Measurements from ENCODE around the gene AHI1.

AHI1 gene

DNA sequence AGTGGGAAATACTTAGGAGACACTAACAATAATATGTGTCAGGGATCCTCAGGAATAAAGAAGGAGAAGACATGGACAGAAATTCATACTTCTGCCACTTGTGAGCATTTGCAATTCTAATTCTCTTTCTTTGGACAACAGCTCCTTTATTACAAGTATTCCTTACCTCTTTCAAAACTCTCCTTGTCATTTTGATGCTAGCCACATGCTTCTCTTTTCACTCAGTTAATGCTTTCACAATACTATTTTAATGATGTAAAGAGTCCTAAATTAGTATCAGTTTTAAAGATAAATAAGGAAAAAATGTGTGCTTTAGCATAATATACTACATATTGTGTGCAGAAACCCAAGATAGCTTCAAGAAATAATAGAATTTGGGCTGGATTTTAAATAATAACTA lies 62.5 kb downstream of the AHI1 start:
- no peaks in the 10 kb centered on the region for H3K9me3 ChIP-seq (ENCODE audit: control insufficient read depth, low read length)
- no peak overlapping the region for H3K4me3 ChIP-seq (ENCODE audit: low read length)
- no peaks in the 10 kb centered on the region for H3K4me1 ChIP-seq (ENCODE audit: control insufficient read depth, insufficient read depth, low read length)
- H3K9ac ChIP-seq (ENCODE audit: low read length) = no peak overlapping the region
- no peaks in the 10 kb centered on the region for H3K27me3 ChIP-seq (ENCODE audit: control insufficient read depth, insufficient read depth, low read length)
- H3K36me3 ChIP-seq (ENCODE audit: control insufficient read depth, insufficient read depth, low read length) = no peaks in the 10 kb centered on the region

DNA sequence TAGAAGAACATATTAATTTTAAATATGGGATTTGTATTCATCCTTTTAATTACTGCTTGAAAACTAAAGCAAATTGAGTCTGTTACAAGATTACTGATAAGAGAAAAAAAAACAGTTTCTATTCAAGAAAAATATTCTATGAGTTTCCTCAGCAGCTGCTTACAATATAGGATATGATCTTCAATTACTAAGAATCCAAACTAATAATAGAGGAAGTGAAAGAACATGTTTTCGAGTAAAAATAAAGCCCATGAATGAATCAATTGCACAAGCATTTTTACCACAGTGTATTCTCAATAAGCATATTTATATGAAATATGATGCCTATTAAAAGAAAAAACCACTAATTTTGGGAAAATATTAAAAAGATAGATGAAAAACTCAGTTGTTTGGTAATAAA lies 63.4 kb downstream of the AHI1 start:
- Histone ChIP-seq H3K36me3 (ENCODE audit: control insufficient read depth, insufficient read depth, low read length) (no peaks in the 10 kb centered on the region), H3K9ac (ENCODE audit: low read length) (no peak overlapping the region), H3K4me1 (ENCODE audit: control insufficient read depth, insufficient read depth, low read length) (no peaks in the 10 kb centered on the region), H3K27me3 (ENCODE audit: control insufficient read depth, insufficient read depth, low read length) (no peaks in the 10 kb centered on the region), H3K4me3 (ENCODE audit: low read length) (no peak overlapping the region), H3K9me3 (ENCODE audit: control insufficient read depth, low read length) (no peaks in the 10 kb centered on the region)

DNA sequence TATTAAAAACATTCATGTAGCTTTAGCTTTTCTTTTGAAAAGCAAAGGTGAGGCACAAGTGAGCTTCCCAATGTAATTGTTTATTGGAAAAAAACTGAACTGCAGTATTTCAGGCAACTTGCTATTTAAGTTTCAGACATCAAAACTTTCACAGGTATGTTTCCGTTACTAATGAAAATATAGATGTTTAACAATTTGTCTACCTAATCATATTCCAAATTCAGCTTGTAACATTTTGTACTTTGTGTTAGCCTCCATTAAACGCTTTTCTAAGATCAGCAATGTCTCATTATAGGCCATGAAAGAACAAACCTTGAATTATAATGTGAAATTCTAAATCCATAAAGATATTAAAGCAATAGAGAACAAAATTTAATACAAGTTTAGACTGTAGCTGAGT lies 69.5 kb downstream of the AHI1 start:
- H3K4me3 ChIP-seq (ENCODE audit: low read length) = no peak overlapping the region
- no peaks in the 10 kb centered on the region for H3K4me1 ChIP-seq (ENCODE audit: control insufficient read depth, insufficient read depth, low read length)
- H3K9ac ChIP-seq (ENCODE audit: low read length) = no peak overlapping the region
- no peaks in the 10 kb centered on the region for H3K36me3 ChIP-seq (ENCODE audit: control insufficient read depth, insufficient read depth, low read length)
- no peaks in the 10 kb centered on the region for H3K27me3 ChIP-seq (ENCODE audit: control insufficient read depth, insufficient read depth, low read length)
- H3K9me3 ChIP-seq (ENCODE audit: control insufficient read depth, low read length) = no peaks in the 10 kb centered on the region

DNA sequence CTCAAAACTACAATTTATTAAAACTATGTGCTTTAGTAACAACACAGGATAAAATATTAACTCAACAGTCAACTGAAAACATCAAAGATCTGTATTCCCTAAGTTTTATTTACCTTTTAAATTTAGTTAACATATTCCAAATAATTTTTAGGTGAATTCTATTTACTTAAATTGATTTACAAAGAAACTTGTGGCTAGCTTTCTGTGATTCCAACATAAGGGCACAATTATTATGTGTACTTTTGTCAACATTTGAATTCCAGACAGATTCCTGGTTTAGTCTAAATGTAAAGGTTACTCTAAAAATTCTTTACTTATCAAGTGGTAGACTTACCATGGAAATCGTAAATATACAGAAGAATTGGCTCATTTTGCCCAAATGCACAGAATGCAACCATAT lies 70.7 kb downstream of the AHI1 start:
- Histone ChIP-seq H3K9me3 (ENCODE audit: control insufficient read depth, low read length) (no peaks in the 10 kb centered on the region), H3K36me3 (ENCODE audit: control insufficient read depth, insufficient read depth, low read length) (no peaks in the 10 kb centered on the region), H3K27me3 (ENCODE audit: control insufficient read depth, insufficient read depth, low read length) (no peaks in the 10 kb centered on the region), H3K4me1 (ENCODE audit: control insufficient read depth, insufficient read depth, low read length) (no peaks in the 10 kb centered on the region), H3K9ac (ENCODE audit: low read length) (no peak overlapping the region), H3K4me3 (ENCODE audit: low read length) (no peak overlapping the region)

DNA sequence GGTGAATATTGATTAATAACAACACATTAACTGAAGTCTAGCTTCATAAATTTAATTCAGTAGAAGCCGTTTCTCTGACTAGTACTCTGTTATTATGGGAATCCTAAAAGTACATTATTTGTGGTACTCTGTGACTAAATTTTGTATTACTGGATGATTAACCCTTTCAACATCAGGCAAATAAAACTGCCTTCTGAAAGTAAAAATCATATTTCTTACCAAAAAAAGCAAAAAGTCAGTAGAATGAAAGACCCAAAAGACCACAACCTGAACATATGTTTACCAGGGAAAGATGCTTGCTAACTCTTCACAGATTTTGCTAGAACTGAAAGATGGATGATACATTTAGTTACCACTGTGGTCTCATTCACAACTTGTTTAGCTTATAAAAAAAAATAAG lies 73.2 kb downstream of the AHI1 start:
- Histone ChIP-seq H3K27me3 (ENCODE audit: control insufficient read depth, insufficient read depth, low read length) (no peaks in the 10 kb centered on the region), H3K36me3 (ENCODE audit: control insufficient read depth, insufficient read depth, low read length) (no peaks in the 10 kb centered on the region)

DNA sequence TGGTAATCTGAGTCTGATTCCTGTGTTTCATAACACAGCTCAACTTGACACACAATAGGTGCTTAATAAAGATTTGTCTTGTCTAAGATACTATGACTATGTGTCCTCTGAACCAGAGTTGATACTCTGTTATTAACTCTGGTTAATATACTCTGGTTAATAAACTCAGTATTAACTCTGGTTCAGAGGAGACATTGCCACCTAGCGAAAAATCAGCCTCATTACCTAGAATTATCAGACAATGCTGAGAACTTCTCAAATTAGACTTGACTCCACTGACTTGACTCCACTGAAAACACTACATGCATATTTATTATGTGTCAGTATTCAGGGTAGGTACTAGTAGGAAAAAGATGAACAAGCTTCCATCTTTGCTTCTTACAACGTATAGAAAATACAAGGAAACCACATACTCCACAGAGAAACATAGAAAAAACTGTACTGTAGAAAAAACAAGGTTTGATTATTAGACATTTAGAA lies 73.9 kb downstream of the AHI1 start:
- Histone ChIP-seq H3K4me3 (ENCODE audit: low read length) (no peak overlapping the region), H3K27me3 (ENCODE audit: control insufficient read depth, insufficient read depth, low read length) (no peaks in the 10 kb centered on the region), H3K9me3 (ENCODE audit: control insufficient read depth, low read length) (no peaks in the 10 kb centered on the region), H3K4me1 (ENCODE audit: control insufficient read depth, insufficient read depth, low read length) (no peaks in the 10 kb centered on the region), H3K36me3 (ENCODE audit: control insufficient read depth, insufficient read depth, low read length) (no peaks in the 10 kb centered on the region), H3K9ac (ENCODE audit: low read length) (no peak overlapping the region)

More for the DNA sequence above, 73.2 kb downstream of the AHI1 start:
- Histone ChIP-seq H3K4me1 (ENCODE audit: control insufficient read depth, insufficient read depth, low read length) (no peaks in the 10 kb centered on the region), H3K9me3 (ENCODE audit: control insufficient read depth, low read length) (no peaks in the 10 kb centered on the region), H3K4me3 (ENCODE audit: low read length) (no peak overlapping the region), H3K9ac (ENCODE audit: low read length) (no peak overlapping the region)

DNA sequence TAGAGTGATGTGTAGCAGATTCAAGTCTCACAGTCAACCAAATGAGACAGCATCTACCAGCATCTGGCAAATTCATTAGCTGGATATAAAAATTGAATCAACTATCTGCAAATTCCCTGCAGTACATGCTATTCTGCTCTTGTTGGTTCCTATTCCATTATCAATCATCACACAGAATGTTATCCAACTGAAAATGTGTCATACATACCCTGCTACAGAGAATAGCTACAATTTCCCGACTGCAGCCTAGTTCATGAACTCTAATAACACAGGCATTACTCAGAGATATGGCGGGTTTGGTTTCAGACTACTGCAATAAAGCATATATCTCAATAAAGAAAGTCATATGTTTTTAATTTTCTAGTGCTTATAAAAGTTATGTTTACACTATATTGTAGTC lies 78.4 kb downstream of the AHI1 start:
- no peaks in the 10 kb centered on the region for H3K9me3 ChIP-seq (ENCODE audit: control insufficient read depth, low read length)
- H3K27me3 ChIP-seq (ENCODE audit: control insufficient read depth, insufficient read depth, low read length) = no peaks in the 10 kb centered on the region
- H3K4me3 ChIP-seq (ENCODE audit: low read length) = no peak overlapping the region
- H3K4me1 ChIP-seq (ENCODE audit: control insufficient read depth, insufficient read depth, low read length) = no peaks in the 10 kb centered on the region
- no peaks in the 10 kb centered on the region for H3K36me3 ChIP-seq (ENCODE audit: control insufficient read depth, insufficient read depth, low read length)
- H3K9ac ChIP-seq (ENCODE audit: low read length) = no peak overlapping the region

DNA sequence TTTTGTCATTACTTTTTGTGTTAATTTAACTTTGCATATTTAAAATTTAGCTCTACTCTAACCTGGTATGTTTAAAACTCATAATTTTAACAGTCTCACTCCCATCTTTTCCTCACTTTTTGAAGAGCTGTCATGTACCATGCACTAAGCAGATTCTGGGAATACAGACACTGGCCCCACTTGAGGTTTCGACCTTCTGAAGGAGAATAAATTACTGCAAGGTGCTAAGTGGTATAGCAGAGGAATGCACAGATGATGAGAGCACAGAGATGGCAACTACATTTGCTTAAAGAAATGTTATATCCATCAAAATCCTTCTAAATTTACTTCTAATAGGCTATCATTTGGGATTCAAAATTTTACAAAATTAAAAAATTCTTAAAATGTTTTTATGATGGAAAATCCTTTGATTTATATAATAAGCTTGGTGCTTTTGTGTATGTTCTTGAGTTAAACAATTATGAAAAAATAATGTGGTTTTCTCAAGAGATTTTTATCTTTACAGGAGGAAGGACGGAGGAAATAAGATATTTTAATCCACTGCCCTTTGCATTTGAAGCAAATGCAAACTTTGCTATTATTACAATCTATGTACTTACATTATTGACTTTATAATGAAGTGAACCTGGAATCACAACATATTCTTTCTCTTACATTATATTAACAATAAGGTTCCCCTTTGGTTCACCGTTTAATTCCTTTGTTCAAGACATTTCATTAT lies 79.3 kb downstream of the AHI1 start:
- no peaks in the 10 kb centered on the region for H3K27me3 ChIP-seq (ENCODE audit: control insufficient read depth, insufficient read depth, low read length)
- H3K4me1 ChIP-seq (ENCODE audit: control insufficient read depth, insufficient read depth, low read length) = no peaks in the 10 kb centered on the region
- H3K9ac ChIP-seq (ENCODE audit: low read length) = no peak overlapping the region
- no peak overlapping the region for H3K4me3 ChIP-seq (ENCODE audit: low read length)
- no peaks in the 10 kb centered on the region for H3K9me3 ChIP-seq (ENCODE audit: control insufficient read depth, low read length)
- H3K36me3 ChIP-seq (ENCODE audit: control insufficient read depth, insufficient read depth, low read length) = no peaks in the 10 kb centered on the region

DNA sequence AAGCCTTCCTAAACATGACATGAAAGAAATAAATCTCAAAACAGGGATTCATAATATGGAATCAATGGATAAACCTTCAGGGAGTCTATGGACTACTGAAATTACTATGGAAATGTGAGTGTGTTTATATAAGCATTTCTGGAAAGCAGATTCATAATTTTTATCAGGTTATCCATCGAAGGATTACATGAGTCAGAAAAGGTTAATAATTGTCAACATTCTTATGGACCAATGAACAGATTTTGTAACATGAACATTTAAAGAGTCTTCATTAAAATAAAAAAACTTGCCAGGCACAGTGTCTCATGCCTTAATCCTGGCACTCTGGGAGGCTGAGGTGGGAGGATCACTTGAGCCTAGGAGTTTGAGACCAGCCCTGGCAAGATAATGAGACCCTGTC lies 84.8 kb downstream of the AHI1 start:
- H3K4me3 ChIP-seq (ENCODE audit: low read length) = no peak overlapping the region
- no peak overlapping the region for H3K9ac ChIP-seq (ENCODE audit: low read length)
- no peaks in the 10 kb centered on the region for H3K36me3 ChIP-seq (ENCODE audit: control insufficient read depth, insufficient read depth, low read length)
- H3K27me3 ChIP-seq (ENCODE audit: control insufficient read depth, insufficient read depth, low read length) = no peaks in the 10 kb centered on the region
- no peaks in the 10 kb centered on the region for H3K9me3 ChIP-seq (ENCODE audit: control insufficient read depth, low read length)
- no peaks in the 10 kb centered on the region for H3K4me1 ChIP-seq (ENCODE audit: control insufficient read depth, insufficient read depth, low read length)

DNA sequence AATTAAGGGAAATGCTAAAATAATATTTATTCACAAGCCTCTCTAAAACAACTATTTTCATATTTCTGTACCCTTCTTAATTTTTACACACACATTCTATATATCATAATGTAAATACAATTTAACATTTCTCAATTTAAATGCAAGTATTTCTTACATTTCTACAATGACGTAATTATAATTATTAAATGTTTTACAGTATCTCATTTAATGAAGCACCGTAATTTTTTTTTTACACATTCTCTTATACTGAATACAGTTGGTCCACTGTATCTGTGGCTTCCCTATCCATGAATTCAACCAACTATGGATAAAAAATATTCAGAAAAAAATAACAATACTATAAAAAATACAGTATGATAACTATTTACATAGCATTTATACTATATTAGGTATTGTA lies 85.7 kb downstream of the AHI1 start:
- no peak overlapping the region for H3K9ac ChIP-seq (ENCODE audit: low read length)
- H3K27me3 ChIP-seq (ENCODE audit: control insufficient read depth, insufficient read depth, low read length) = no peaks in the 10 kb centered on the region
- H3K9me3 ChIP-seq (ENCODE audit: control insufficient read depth, low read length) = no peaks in the 10 kb centered on the region
- no peak overlapping the region for H3K4me3 ChIP-seq (ENCODE audit: low read length)
- H3K4me1 ChIP-seq (ENCODE audit: control insufficient read depth, insufficient read depth, low read length) = no peaks in the 10 kb centered on the region
- no peaks in the 10 kb centered on the region for H3K36me3 ChIP-seq (ENCODE audit: control insufficient read depth, insufficient read depth, low read length)

DNA sequence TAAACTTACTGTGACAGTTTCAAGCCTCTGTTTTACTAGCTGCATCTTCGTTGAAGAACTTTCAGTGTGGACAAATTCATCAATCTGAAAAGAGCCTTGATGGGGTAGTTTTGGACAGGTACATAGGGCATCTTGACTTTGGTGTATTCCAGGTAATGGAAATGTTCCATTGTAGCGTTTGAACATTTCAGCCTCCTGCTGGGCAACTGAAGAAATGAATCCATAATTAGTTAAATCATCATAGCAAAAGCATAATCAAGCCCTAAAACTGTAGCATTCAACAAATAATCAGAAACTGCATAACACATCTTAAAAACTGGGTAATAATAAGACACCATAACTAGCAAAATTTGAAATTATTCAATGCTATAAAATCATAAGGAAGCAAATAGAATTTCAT lies 86.2 kb downstream of the AHI1 start:
- no peaks in the 10 kb centered on the region for H3K36me3 ChIP-seq (ENCODE audit: control insufficient read depth, insufficient read depth, low read length)
- H3K9me3 ChIP-seq (ENCODE audit: control insufficient read depth, low read length) = no peaks in the 10 kb centered on the region
- H3K4me3 ChIP-seq (ENCODE audit: low read length) = no peak overlapping the region
- H3K9ac ChIP-seq (ENCODE audit: low read length) = no peak overlapping the region
- H3K27me3 ChIP-seq (ENCODE audit: control insufficient read depth, insufficient read depth, low read length) = no peaks in the 10 kb centered on the region
- no peaks in the 10 kb centered on the region for H3K4me1 ChIP-seq (ENCODE audit: control insufficient read depth, insufficient read depth, low read length)

DNA sequence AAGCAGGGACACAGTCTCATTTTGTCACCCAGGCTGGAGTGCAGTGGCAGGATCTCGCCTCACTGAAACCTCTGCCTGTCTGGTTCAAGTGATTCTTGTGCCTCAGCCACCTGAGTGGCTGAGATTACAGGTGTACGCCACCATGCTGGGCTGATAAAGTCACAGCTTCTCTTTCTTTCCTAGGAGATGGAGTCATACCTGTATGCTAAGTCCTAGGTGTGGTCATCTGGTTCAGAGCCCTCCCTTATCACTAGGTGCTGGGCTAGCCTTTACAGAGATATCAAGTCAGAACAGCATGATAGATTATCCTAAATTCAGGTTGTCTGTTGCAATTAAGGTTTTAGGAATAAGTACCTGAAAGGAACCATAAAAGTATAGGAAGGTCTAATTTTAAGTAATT lies 86.7 kb downstream of the AHI1 start:
- Histone ChIP-seq H3K9ac (ENCODE audit: low read length) (no peak overlapping the region), H3K9me3 (ENCODE audit: control insufficient read depth, low read length) (no peaks in the 10 kb centered on the region), H3K36me3 (ENCODE audit: control insufficient read depth, insufficient read depth, low read length) (no peaks in the 10 kb centered on the region), H3K4me1 (ENCODE audit: control insufficient read depth, insufficient read depth, low read length) (no peaks in the 10 kb centered on the region), H3K4me3 (ENCODE audit: low read length) (no peak overlapping the region), H3K27me3 (ENCODE audit: control insufficient read depth, insufficient read depth, low read length) (no peaks in the 10 kb centered on the region)

DNA sequence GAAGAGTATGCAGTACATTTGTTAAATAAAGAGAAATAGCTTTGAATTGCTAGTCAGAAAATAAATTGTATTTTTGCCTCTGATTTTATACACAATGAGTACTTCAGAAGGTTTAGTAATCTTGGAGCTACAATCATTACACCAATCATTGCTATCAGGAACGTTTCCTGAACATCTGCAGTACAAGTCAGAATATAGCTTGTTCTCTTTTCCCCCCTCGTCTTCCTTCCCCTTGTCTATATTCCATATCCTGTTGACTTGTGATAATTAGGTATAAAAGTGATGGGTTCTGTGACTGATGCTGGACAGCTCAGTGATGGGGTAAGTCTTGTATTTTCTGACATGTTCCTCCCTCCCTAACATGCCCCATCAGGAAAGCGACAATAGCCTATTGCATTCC lies 94.0 kb downstream of the AHI1 start:
- no peak overlapping the region for H3K4me3 ChIP-seq (ENCODE audit: low read length)
- H3K9me3 ChIP-seq (ENCODE audit: control insufficient read depth, low read length) = no peaks in the 10 kb centered on the region
- no peaks in the 10 kb centered on the region for H3K4me1 ChIP-seq (ENCODE audit: control insufficient read depth, insufficient read depth, low read length)
- no peaks in the 10 kb centered on the region for H3K36me3 ChIP-seq (ENCODE audit: control insufficient read depth, insufficient read depth, low read length)
- no peaks in the 10 kb centered on the region for H3K27me3 ChIP-seq (ENCODE audit: control insufficient read depth, insufficient read depth, low read length)
- H3K9ac ChIP-seq (ENCODE audit: low read length) = no peak overlapping the region
